Liver (tissue), 3 donors: ENCODE data around the gene ARHGEF7.

Source experiments
- ATF3 ChIP-seq: IDR thresholded peaks from 2 replicates; pipeline ENCODE4 v1.6.1; 2016; ENCODE audit warnings: antibody characterized with exemption
- CTCF ChIP-seq: fragments of 150-350 bp; IDR thresholded peaks from 2 replicates; pipeline ENCODE4 v1.5.1; 2017; ENCODE audit warnings: improper control_type of control experiment, low read depth, low read length; ENCODE audit not compliant: missing input control
- EGR1 ChIP-seq, 2 donors: IDR thresholded peaks; 2 replicates each; pipeline ENCODE4 v1.6.1; 2016 to 2018; ENCODE audit warnings: antibody characterized with exemption in 2 of 2, low read depth in 2 of 2
- FOXA1 ChIP-seq: IDR thresholded peaks from 2 replicates; pipeline ENCODE4 v1.6.1; 2016; ENCODE audit warnings: antibody characterized with exemption
- GABPA ChIP-seq, 2 donors: IDR thresholded peaks in 1 of 2; conservative IDR thresholded peaks in 1 of 2; 2 replicates each; pipeline ENCODE4 v1.6.1; 2016; ENCODE audit warnings: antibody characterized with exemption in 2 of 2, mild to moderate bottlenecking in 1 of 2, moderate library complexity in 1 of 2
- HNF4A ChIP-seq, 2 donors: conservative IDR thresholded peaks; 2 replicates each; pipeline ENCODE4 v1.6.1; 2016; ENCODE audit warnings: antibody characterized with exemption in 2 of 2, mild to moderate bottlenecking in 2 of 2
- HNF4G ChIP-seq: IDR thresholded peaks from 2 replicates; pipeline ENCODE4 v1.6.1; 2016; ENCODE audit warnings: antibody characterized with exemption
- JUND ChIP-seq, 2 donors: IDR thresholded peaks; 2 replicates each; pipeline ENCODE4 v1.6.1; 2016; ENCODE audit warnings: antibody characterized with exemption in 2 of 2
- MAX ChIP-seq: IDR thresholded peaks from 2 replicates; pipeline ENCODE4 v1.6.1; 2016; ENCODE audit warnings: antibody characterized with exemption
- RAD21 ChIP-seq, 2 donors: IDR thresholded peaks; 2 replicates each; pipeline ENCODE4 v1.6.1; 2016; ENCODE audit warnings: antibody characterized with exemption in 2 of 2, mild to moderate bottlenecking in 2 of 2
- RXRA ChIP-seq, 2 donors: IDR thresholded peaks; 2 replicates each; pipeline ENCODE4 v1.6.1; 2017 to 2018; ENCODE audit warnings: antibody characterized with exemption in 2 of 2, mild to moderate bottlenecking in 1 of 2
- SP1 ChIP-seq: IDR thresholded peaks from 2 replicates; pipeline ENCODE4 v1.6.1; 2018; ENCODE audit warnings: antibody characterized with exemption, mild to moderate bottlenecking
- TAF1 ChIP-seq: conservative IDR thresholded peaks from 2 replicates; pipeline ENCODE4 v1.6.1; 2016; ENCODE audit warnings: antibody characterized with exemption, mild to moderate bottlenecking
- ZBTB33 ChIP-seq: IDR thresholded peaks from 2 replicates; pipeline ENCODE4 v1.6.1; 2016; ENCODE audit warnings: antibody characterized with exemption
- donor health status: healthy.
- donor health status: healthy.

- TF ChIP-seq CTCF = no peak
- no peak for TF ChIP-seq GABPA (IDR thresholded peaks at IDR 0.05 in 1 of 2, conservative IDR thresholded peaks at IDR 0.05 in 1 of 2)
- TF ChIP-seq HNF4G = no peak
- no peak for TF ChIP-seq JUND (IDR thresholded peaks at IDR 0.05)
- TF ChIP-seq ZBTB33 = no peak
- TF ChIP-seq TAF1 = no peak
- no peak for TF ChIP-seq RXRA (IDR thresholded peaks at IDR 0.05)
- TF ChIP-seq ATF3 = no peak
- TF ChIP-seq FOXA1 = no peak
- no peak for TF ChIP-seq SP1
- no peak for TF ChIP-seq EGR1 (IDR thresholded peaks at IDR 0.05; ENCODE audit: low read depth in 2 of 2)
- TF ChIP-seq RAD21 (IDR thresholded peaks at IDR 0.05) = no peak
- no peak for TF ChIP-seq MAX
- TF ChIP-seq HNF4A (conservative IDR thresholded peaks at IDR 0.05) = no peak
Measured at GRCh38 chr13:111120913-111121312, 5.8 kb downstream of the ARHGEF7 start.
